Stimulated activated CD8-positive, alpha-beta memory T cell treated with anti-CD3 and anti-CD28 coated beads, Interleukin-4, amount 100 ng/mL, for 24 hours (primary cell): ENCODE measurements around the gene PPCDC.
"Not testable (repeated sequence)": the region's sequence is repeated elsewhere in the genome, so short reads cannot be mapped to it uniquely, and the experiment has no call there.

ENCODE experiments used
- DNase-seq: peaks from one replicate; pipeline ENCODE4 v3.0.0-alpha.2; 2020; ENCODE audit warnings: low read depth

PPCDC gene

DNA sequence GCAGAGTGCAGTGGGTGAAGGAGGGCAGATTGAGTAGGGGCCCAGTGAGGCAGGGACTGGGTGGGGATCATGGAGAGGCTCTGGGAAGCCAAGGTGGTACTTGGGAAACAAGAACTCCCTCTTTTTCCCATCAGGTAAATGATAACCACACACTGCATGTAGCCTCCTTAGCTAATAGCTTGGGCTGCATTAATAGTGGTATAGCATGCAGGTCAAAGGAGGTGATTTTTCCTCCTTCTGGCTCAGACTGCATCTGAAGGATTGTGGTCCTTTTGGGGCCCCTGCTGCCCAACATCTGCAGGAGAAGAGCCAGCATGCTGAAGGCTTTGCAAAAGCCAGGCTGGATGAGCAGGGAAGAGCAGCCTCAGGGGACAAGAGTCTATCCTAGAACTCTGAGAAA, 45.4 kb downstream of the PPCDC start:
- DNase-seq = no peak

DNA sequence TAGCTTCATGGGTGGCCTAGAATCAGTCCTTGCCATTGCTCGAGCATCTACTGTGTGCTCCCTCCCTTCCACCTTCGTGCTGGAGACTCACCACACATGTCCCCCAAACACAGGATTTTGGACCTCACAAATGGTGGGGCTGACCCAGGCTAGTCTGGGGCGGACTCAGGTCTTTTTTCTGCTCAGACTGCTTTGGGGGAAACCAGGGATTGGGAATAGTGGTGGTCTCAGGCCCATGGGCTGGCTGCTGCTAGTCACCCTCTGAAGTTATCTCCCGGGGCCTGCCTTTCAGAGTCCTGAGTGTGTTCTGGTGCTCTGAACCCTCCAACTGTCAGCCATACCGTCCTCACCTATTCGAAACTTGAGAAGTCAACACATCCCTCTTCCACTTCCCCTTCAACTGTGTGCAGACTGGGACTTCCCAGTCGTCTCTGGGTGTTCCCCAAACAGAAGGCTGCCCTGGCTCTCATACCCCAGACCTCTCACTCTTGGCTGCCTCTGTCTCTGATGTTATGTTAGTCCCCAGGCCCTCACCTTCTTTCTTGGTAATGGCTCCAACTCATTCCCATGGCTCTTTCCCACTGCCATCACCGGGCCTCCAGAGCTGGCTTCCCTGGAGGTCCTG, 46.0 kb downstream of the PPCDC start:
- no peak for DNase-seq

DNA sequence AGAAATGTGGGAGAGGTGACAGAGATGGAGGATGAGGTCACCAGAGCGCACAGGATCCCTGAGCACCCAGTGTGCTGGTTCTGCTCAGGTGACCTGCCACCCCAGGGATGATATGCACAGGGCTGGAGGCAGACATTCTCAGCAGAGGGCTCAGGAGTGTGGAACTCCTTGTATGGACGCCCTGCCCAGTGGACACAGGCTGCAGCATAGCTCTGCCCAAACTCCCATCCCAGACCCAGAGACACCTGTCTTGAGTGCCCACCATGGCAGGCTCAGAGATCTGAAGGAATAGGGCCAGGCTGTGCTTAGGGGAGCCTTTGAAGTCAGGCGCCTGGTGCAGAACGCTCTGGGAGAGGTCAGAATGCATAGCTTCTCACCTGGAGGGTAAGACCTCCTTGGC, 47.3 kb downstream of the PPCDC start:
- no peak for DNase-seq

DNA sequence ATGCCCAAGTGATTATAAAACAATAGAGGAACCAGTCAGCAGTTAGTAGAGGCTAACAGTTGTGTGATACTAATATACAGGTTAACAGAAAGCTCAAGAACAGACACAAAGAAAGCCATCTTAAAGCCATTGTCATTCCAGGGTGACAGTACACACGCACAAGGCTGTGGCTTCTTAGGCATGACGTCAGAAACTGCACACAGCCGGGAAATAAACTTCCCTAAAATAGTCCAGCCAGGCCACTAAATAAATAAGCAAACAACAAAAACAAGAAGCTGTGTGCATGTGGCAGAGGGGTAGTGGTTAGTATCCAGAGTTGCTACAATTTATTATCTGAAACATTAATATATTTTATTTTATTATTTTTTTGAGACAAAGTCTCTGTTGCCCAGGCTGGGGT, 49.8 kb downstream of the PPCDC start:
- DNase-seq = no peak

DNA sequence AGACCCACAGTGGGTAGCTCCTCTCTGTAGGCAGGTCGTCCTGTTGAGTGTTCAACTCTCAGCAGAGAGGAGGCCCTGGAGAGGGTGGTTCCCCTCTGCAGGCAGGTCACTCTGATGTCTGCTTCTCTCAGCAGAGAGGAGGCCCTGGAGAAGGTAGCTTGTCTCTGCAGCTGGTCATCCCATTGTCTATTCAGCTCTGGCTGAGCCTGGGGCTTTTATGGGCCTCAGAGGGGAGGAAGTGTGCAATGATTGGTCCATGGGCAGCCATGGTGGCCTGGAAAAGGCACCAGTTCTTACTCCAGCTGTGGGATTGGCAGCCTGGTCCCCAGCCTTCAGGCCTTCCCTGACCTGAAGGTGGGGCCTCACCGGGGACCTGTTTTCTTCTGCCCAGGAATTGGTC, 52.9 kb downstream of the PPCDC start:
- DNase-seq = no peak

DNA sequence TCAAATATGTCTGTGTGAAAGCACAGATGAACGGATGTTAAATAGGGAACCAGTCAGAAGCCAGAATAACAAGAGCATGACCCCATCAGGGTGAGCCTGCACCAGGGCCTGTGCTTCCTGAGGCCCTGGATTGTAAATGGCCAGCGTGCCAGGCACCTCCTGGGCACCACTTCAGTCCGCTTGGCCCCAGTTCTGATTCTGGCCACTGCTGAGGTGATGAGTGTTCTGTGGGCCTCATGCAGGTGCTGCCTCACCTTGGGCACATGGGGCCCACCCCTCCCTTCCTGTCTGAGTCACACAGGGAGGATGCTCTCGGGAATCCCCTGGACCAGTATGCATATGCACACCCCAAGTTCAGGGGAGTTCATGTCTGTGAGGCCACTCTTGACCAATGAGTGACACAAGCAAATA, 54.2 kb downstream of the PPCDC start:
- DNase-seq = not testable (repeated sequence)

DNA sequence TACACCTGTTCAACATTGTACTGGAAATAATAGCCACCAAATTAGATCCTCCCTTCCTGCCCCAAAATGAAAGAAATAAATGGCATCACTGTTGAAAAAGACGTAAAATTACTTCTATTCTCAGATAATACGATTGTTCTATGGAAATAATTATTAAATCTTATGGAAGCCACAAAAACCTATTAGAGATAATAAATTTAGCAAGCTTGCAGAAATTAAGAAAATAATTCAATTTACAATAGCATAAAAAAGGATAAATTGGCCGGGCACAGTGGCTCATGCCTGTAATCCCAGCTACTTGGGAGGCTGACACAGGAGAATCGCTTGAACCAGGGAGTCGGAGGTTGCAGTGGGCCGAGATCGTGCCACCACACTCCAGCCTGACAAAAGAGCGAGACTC, 57.8 kb downstream of the PPCDC start:
- DNase-seq = no peak

DNA sequence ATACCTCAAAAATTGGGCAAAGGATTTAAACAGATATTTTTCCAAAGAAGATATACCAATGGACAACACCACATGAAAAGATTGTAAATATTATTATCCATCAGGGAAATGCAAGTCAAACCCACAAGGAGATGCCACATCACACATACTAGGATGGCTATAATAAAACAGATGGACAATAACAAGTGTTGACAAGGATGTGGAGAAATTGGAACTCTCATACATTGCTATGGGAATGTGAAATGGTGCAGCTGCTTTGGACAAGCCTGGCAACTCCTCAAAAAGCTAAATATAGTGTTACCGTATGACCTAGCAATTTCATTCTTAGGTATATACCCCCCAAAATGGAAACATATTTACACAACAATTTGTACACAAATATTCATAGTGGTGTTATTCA, 59.3 kb downstream of the PPCDC start:
- no peak for DNase-seq

DNA sequence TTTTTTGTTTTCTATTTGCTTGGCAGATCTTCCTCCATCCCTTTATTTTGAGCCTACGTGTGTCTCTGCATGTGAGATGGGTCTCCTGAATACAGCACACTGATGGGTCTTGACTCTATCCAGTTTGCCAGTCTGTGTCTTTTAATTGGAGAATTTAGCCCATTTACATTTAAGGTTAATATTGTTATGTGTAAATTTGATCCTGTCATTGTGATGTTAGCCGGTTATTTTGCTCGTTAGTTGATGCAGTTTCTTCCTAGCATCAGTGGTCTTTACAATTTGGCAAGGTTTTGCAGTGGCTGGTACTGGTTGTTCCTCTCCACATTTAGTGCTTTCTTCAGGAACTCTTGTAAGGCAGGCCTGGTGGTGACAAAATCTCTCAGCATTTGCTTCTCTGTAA, 62.3 kb downstream of the PPCDC start:
- not testable (repeated sequence) for DNase-seq

DNA sequence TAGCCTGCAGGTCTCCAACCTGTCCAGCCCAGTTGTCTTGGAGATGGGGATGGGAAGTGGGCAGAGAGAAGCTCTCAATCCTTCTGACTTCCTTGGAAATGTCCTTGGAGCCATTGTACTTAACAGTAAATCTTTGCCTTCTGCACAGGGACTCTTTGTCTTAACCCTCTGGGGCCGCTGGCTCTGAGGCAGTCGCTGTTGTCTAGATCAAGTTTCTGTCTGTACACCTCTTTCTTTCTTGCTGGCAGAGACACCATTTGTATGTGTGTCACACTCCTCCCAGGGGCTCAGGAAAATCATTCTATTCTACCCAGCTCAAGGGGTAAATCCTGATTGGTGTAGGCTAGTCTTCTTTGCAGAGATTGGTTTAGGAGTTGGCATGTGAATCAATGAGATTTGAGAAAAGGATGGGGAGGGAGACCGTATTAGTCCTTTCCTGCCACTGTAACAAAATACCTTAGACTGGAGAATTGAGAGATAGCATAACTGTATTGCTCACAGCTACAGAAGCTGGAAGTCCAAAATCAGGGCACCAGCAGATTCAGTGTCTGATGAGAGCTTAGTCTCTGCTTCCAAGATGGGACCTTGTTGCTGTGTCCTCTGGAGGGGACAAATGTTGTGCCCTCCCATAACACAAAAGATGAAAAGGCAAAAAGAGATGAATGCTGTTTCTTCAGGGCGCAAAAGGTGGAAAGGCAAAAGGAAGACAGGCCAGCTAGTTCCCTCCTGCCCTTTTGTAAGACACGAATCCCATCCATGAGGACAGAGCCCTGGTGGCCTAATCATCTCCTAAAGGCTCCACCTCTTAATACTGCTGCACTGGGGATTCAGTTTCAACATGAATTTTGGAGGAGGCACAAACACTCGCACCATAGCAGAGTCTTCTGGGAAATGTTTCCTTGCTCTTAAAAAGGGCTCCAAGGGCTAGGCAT, 66.3 kb downstream of the PPCDC start:
- DNase-seq = no peak

DNA sequence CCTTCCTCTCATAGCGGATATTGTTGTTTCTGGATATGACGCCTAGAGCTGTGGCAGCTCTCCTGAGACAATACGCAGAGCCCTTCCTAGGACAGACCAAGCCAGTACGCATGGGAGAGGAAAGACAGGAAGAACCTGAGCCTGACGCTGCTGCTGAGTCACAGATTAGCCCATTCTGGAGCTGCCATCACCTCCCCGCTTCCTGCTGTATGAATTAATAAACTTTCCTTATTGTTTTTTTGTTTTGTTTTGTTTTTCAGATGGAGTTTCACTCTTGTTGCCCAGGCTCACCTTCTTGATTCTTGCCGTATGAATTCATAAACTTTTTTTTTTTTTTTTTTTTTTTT, 67.0 kb downstream of the PPCDC start:
- DNase-seq = no peak

DNA sequence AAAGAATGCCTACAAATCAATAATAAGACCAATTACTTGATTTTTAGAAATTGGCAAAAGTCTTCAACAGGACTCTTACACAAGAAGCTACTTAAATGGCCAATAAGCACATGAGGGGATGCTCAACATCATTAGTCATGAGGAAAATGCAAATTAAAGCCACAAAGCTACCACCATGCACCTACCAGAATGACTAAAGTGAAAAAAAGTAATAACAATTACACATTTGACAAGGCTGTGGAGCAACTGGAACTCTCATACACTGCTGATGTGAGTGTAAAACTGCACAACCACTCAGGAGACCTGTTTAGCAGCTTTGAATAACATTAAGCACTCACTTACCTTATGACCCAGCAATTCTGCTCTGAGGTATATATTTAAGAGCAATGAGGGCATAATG, 68.4 kb downstream of the PPCDC start:
- no peak for DNase-seq

DNA sequence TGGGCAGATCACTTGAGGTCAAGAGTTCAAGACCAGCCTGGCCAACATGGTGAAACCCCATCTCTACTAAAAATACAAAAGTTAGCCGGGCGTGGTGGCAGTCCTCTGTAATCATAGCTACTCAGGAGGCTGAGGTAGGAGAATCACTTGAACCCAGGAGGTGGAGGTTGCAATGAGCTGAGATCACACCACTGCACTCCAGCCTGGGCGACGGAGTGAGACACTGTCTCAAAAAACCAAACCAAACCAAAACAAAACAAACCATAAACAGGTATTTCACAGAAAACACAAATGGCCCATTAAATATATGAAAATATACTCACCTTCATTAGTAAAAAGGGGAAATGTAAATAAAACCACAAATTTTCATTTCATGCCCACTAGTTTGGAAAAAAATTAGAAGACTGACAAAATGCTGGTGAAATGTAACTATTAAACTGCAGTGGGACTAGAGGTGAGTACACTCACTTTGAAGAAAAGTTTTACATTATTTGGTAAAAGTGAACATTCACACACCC, 71.6 kb downstream of the PPCDC start:
- not testable (repeated sequence) for DNase-seq

DNA sequence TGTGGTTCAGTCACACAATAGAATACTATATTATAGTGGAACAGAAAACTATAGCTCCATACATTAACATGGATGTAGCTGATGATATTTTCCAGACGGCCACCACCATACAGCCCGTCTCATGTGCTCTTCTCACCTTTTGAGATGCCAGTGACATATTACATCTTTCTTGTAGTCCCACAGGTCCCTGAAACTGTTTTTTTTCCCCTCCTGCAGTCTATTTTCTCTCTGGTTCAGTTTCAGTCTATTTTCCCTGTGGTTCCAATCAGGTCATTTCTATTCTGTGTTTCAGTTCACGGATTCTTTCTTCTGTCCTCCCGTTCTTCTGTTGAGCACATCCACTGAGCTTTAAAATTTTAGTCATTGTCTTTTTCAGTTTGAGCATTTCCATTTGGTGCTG, 72.2 kb downstream of the PPCDC start:
- DNase-seq = no peak

DNA sequence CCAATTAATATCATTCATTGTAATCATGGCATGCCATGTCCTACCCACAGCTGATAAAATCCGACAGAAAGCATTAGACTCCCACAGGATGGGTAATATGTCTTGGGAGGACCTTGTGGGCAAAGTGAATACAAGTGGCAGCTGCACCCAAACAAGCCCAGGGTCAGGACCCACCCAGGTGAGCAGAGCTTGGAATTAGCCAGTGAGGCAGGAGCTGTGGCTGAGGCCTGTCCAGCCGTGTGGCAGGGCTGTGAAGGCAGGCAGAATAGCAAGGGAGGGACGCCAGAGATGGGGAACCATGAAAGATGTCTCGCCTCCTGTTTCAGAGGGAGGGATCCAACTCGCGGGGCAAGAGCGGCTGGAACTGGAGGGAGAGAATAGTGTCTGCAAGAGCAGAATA, 74.5 kb downstream of the PPCDC start:
- no peak for DNase-seq

DNA sequence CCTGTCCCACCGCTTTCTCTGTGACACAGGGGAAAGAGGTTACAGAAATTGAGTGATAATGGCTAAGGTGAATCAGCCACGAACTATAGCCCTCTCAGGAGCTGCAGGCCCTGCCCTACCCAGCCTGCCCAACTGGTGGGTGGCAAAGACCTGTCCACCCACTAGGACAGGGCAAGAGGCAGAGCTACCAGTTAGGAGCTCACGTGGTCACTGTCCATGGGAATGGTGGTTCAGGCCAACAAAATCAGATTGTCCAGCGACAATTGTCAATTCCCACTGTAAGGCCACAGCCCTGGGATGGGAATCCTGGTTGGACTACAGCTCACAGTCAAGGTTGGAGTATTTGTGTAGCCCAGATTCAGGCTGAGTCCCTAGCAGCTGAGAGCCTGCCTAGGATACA, 75.0 kb downstream of the PPCDC start:
- no peak for DNase-seq
